Fibroblast of skin of right biceps (primary cell): ENCODE measurements around the gene SYT1.

ENCODE experiments used
- DNase-seq: peaks from one replicate; pipeline ENCODE4 v3.0.0-alpha.2; 2013

Gene SYT1

GRCh38 chr12:78898416-78898815 lies 33.8 kb downstream of the SYT1 start:
- DNase-seq = no peak

- no peak for DNase-seq
Measured at GRCh38 chr12:78914859-78915331, 50.3 kb downstream of the SYT1 start.

- DNase-seq = peak; percentile 46
Measured at GRCh38 chr12:78916845-78917480, 52.4 kb downstream of the SYT1 start.

- DNase-seq = no peak
Measured at GRCh38 chr12:78917513-78917912, 52.9 kb downstream of the SYT1 start.

GRCh38 chr12:78918268-78918667 lies 53.7 kb downstream of the SYT1 start:
- no peak for DNase-seq

GRCh38 chr12:78928200-78929074 lies 63.9 kb downstream of the SYT1 start:
- peak; percentile 85 for DNase-seq

- DNase-seq = no peak
Measured at GRCh38 chr12:78929075-78929418, 64.5 kb downstream of the SYT1 start.

- no peak for DNase-seq
Measured at GRCh38 chr12:78931466-78931990, 67.0 kb downstream of the SYT1 start.

- no peak for DNase-seq
Measured at GRCh38 chr12:78933014-78933413, 68.4 kb downstream of the SYT1 start.

GRCh38 chr12:78938341-78939084 lies 73.9 kb downstream of the SYT1 start:
- no peak for DNase-seq

GRCh38 chr12:78949532-78949931 lies 85.0 kb downstream of the SYT1 start:
- DNase-seq = no peak

GRCh38 chr12:78951803-78952551 lies 87.4 kb downstream of the SYT1 start:
- no peak for DNase-seq

- no peak for DNase-seq
Measured at GRCh38 chr12:78952552-78952929, 88.0 kb downstream of the SYT1 start.

- no peak for DNase-seq
Measured at GRCh38 chr12:78958941-78959340, 94.4 kb downstream of the SYT1 start.

- no peak for DNase-seq
Measured at GRCh38 chr12:78959556-78959955, 95.0 kb downstream of the SYT1 start.

GRCh38 chr12:78961171-78961570 lies 96.6 kb downstream of the SYT1 start:
- no peak for DNase-seq

- DNase-seq = peak; percentile 51
Measured at GRCh38 chr12:78963439-78964227, 99.1 kb downstream of the SYT1 start.

- no peak for DNase-seq
Measured at GRCh38 chr12:78964521-78964920, 99.9 kb downstream of the SYT1 start.

- no peak for DNase-seq
Measured at GRCh38 chr12:78966062-78966461, 101.5 kb downstream of the SYT1 start.

GRCh38 chr12:78966926-78967325 lies 102.4 kb downstream of the SYT1 start:
- no peak for DNase-seq

GRCh38 chr12:78968226-78968625 lies 103.7 kb downstream of the SYT1 start:
- DNase-seq = peak; percentile 27

- peak; percentile 2 for DNase-seq
Measured at GRCh38 chr12:78970041-78970440, 105.5 kb downstream of the SYT1 start.
